ENCODE results near the gene OR9G4.
A peak's percentile ranks its signal among the peaks of the same experiment; 100 is the strongest.

The OR9G4 gene

DNA sequence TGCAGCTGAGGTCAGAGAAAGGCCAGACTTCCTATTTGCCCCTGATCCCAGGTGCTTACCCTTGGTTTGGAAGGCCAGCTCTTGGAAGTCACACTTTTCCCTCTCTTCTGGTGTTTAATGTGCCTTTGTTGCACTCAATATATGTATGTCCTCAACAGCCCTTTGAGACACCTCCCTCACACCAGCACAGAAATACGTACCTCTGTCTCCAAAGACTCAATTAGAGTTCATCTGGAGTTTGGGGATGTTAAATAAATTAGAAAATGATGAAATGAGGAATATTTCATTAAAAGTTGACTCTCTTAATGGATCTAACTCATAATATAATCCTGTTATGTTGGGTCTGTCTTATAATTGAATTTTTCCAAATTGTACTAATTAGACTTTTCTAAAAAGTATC lies at the start of gene OR9G4:
Gene OR9G4, minus strand, starts transcription at position 101 of the 400 bp plus-strand sequence. CDS start 4,931 bp downstream, outside the sequence.
- Histone ChIP-seq H3K36me3 (ENCODE audit: control insufficient read depth, insufficient read depth, low read length) (no peaks in the 10 kb centered on the region), H3K27me3 (replicated peaks; ENCODE audit: control insufficient read depth, insufficient read depth, low read length) (no peaks in the 10 kb centered on the region), H3K4me3 (replicated peaks; ENCODE audit: low read depth, low read length) (no peak within 1 kb of the TSS)
- TF ChIP-seq, protein P1, sequence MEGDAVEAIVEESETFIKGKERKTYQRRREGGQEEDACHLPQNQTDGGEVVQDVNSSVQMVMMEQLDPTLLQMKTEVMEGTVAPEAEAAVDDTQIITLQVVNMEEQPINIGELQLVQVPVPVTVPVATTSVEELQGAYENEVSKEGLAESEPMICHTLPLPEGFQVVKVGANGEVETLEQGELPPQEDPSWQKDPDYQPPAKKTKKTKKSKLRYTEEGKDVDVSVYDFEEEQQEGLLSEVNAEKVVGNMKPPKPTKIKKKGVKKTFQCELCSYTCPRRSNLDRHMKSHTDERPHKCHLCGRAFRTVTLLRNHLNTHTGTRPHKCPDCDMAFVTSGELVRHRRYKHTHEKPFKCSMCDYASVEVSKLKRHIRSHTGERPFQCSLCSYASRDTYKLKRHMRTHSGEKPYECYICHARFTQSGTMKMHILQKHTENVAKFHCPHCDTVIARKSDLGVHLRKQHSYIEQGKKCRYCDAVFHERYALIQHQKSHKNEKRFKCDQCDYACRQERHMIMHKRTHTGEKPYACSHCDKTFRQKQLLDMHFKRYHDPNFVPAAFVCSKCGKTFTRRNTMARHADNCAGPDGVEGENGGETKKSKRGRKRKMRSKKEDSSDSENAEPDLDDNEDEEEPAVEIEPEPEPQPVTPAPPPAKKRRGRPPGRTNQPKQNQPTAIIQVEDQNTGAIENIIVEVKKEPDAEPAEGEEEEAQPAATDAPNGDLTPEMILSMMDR (IDR thresholded peaks at IDR 0.05; ENCODE audit: insufficient read depth, low read length, poor library complexity, severe bottlenecking): no peak
- no peak for DNase-seq (ENCODE audit: extremely low read depth, insufficient read length)

DNA sequence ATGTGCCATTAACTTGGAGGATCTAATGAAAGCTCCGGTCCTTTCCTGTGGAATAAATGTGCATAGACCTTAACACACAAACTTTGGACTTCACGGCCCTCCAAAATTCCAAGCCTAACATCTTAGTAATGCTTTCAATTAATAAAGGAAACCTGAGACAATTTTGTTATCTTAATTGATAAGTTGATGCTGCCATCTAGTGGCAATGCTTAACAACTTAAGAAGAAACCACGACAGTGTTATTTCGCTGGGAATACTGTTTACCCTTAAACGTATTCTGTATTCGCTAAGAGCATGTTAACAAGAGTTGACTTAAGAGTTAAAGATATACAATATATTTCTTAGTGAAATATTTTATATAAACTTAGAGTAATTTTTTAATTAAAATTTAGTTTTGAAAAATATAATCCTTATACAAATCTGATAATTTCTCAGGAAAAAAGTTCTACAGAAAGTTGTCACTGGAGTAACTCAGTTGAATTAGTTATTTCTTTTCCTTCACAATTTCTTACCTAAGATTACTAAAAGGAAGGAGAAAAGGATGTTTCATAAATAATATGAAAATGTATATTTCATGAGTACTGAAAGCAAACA lies 35.0 kb upstream of the OR9G4 start:
- TF ChIP-seq, protein P1 (IDR thresholded peaks at IDR 0.05; ENCODE audit: insufficient read depth, low read length, poor library complexity, severe bottlenecking): peak; percentile 52
- H3K36me3 ChIP-seq (ENCODE audit: control insufficient read depth, insufficient read depth, low read length): no peaks in the 10 kb centered on the region
- no peak overlapping the region; the same call in 1 of the 2 replicates for H3K4me3 ChIP-seq (replicated peaks; ENCODE audit: low read depth, low read length)
- no peaks in the 10 kb centered on the region for H3K27me3 ChIP-seq (replicated peaks; ENCODE audit: control insufficient read depth, insufficient read depth, low read length)
- DNase-seq (ENCODE audit: extremely low read depth, insufficient read length): no peak

DNA sequence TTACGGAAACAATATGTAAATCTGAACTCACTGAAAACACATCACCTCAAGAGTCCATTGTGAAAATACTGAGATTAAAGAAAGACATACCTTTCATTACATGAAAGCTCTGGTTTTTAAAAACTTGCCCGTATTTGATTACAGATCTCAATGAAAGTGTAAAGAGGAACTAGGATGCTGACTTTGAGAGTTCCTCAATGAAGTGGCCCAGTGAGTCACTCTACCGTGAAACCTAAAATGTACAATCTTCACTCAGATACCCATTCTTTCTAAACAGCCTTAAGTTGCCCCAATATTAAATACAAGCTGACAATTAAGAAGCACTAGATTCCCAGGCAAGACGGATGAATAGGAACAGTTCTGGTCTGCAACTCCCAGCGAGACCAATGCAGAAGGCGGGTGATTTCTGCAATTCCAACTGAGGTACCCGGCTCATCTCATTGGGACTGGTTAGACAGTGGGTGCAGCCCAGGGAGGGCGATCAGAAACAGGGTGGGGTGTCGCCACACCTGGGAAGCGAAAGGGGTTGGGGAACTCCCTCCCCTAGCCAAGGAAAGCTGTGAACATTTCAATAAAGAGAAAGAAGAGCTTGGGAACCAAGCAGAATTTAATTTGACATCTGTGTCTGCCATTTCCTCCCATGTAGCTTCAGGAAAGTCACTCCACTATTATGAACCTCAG lies 33.8 kb upstream of the OR9G4 start:
- TF ChIP-seq, protein P1 (IDR thresholded peaks at IDR 0.05; ENCODE audit: insufficient read depth, low read length, poor library complexity, severe bottlenecking): no peak
- Histone ChIP-seq H3K4me3 (replicated peaks; ENCODE audit: low read depth, low read length) (no peak overlapping the region), H3K36me3 (ENCODE audit: control insufficient read depth, insufficient read depth, low read length) (no peaks in the 10 kb centered on the region), H3K27me3 (replicated peaks; ENCODE audit: control insufficient read depth, insufficient read depth, low read length) (no peaks in the 10 kb centered on the region)
- DNase-seq (ENCODE audit: extremely low read depth, insufficient read length): no peak

DNA sequence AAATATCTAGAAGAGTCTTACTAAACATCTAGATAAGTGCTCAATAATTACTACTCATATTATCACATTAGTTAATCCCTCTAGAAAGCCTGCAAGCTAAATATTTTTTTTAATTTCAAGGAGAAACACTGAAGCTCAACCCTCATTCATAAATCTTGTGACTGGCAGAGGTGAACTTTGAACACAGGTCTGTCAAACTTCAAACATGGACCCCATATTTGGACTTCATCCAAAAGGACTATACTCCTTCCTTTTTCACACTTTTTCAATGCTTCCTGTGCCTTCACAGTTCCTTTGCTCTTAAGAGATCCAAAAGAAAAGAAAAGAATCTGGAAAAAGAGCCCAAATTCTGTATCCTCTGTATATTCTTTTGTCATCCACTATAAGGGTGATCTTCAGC lies 28.3 kb upstream of the OR9G4 start:
- no peak overlapping the region for H3K4me3 ChIP-seq (replicated peaks; ENCODE audit: low read depth, low read length)
- TF ChIP-seq, protein P1 (IDR thresholded peaks at IDR 0.05; ENCODE audit: insufficient read depth, low read length, poor library complexity, severe bottlenecking): no peak
- H3K36me3 ChIP-seq (ENCODE audit: control insufficient read depth, insufficient read depth, low read length): no peaks in the 10 kb centered on the region
- DNase-seq (ENCODE audit: extremely low read depth, insufficient read length): no peak
- H3K27me3 ChIP-seq (replicated peaks; ENCODE audit: control insufficient read depth, insufficient read depth, low read length): no peaks in the 10 kb centered on the region

- Histone ChIP-seq H3K27me3 (replicated peaks; ENCODE audit: control insufficient read depth, insufficient read depth, low read length) (no peaks in the 10 kb centered on the region), H3K36me3 (ENCODE audit: control insufficient read depth, insufficient read depth, low read length) (no peaks in the 10 kb centered on the region), H3K4me3 (replicated peaks; ENCODE audit: low read depth, low read length) (no peak overlapping the region)
- DNase-seq (ENCODE audit: extremely low read depth, insufficient read length): no peak
- TF ChIP-seq, protein P1 (IDR thresholded peaks at IDR 0.05; ENCODE audit: insufficient read depth, low read length, poor library complexity, severe bottlenecking): no peak
Measured at GRCh38 chr11:56764976-56765375, 16.5 kb upstream of the OR9G4 start.

Data from GM06990 (cell line).